ENCODE results near the gene HERPUD1.

Gene HERPUD1

DNA sequence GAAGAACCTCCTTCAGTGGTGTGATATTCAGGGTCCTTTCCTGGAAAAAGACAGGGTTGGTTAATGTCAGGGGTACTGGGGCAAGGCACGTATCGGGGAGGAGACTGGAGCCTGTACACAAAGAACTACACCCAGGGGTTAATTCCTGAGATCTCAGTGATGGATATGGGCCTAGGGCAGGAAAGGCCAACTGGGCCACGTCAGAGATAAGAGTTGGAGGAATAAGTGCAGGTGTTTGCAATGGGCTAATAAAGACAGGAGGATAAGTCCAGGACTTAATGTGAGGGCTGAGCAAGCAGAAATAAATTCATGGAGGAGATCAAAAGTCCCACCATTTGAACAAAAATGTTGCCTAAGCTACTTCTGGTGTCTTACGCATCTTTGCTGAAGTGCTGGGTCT lies 10.4 kb upstream of the HERPUD1 start:
- Histone ChIP-seq H4K20me1 (ENCODE audit: low read depth, low read length) (no peaks in the 10 kb centered on the region), H2AFZ (ENCODE audit: low read depth, low read length, severe bottlenecking) (no peak overlapping the region), H3K4me2 (ENCODE audit: low read depth, low read length, poor library complexity, severe bottlenecking) (no peak overlapping the region), H3K9me2 (replicated peaks; ENCODE audit: insufficient read depth, low read length) (no peaks in the 10 kb centered on the region), H3K36me3 (ENCODE audit: low read length) (no peaks in the 10 kb centered on the region), H3K4me3 (ENCODE audit: insufficient read depth, low read length, poor library complexity, severe bottlenecking) (no peak overlapping the region), H3K27ac (ENCODE audit: low read depth, low read length) (no peak overlapping the region), H3K27me3 (ENCODE audit: low read length) (no peaks in the 10 kb centered on the region), H3K9ac (ENCODE audit: low read length) (no peak overlapping the region), H3F3A (ENCODE audit: insufficient read depth) (peaks cover 25% of the 10 kb centered on the region), H3K9me3 (ENCODE audit: insufficient read depth, low read length) (no peaks in the 10 kb centered on the region), H3K79me2 (ENCODE audit: insufficient read depth, low read length) (no peaks in the 10 kb centered on the region)
- no peak for TF ChIP-seq EZH2phosphoT487 (conservative IDR thresholded peaks at IDR 0.05; ENCODE audit: low read length)
- TF ChIP-seq, protein P1, sequence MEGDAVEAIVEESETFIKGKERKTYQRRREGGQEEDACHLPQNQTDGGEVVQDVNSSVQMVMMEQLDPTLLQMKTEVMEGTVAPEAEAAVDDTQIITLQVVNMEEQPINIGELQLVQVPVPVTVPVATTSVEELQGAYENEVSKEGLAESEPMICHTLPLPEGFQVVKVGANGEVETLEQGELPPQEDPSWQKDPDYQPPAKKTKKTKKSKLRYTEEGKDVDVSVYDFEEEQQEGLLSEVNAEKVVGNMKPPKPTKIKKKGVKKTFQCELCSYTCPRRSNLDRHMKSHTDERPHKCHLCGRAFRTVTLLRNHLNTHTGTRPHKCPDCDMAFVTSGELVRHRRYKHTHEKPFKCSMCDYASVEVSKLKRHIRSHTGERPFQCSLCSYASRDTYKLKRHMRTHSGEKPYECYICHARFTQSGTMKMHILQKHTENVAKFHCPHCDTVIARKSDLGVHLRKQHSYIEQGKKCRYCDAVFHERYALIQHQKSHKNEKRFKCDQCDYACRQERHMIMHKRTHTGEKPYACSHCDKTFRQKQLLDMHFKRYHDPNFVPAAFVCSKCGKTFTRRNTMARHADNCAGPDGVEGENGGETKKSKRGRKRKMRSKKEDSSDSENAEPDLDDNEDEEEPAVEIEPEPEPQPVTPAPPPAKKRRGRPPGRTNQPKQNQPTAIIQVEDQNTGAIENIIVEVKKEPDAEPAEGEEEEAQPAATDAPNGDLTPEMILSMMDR (IDR thresholded peaks at IDR 0.05; ENCODE audit: insufficient read depth, low read length, poor library complexity, severe bottlenecking), result no peak

DNA sequence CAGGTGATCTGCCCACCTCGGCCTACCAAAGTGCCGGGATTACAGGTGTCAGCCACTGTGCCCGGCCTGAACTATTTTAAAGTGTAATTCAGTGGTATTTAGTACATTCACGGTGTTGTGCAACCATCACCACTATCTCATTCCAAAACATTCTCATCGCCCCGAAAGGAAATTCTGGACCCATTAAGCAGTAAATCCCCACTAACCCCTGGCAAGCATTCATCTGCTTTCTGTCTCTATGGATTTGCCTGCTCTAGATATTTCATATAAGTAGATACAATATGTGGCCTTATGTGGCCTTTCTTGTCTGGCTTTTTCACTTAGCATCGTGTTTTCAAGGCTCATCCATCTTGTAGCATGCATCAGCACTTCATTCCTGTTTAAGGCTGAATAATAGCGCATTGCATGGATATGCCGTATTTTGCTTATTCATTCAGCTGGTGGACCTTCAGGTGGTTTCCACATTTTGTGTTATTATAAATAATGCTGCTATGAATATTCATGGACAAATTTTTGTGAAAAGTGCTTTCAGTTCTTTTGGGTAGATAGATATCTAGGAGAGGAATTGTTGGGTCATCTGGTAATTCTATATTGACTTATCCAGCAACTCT lies 8.4 kb upstream of the HERPUD1 start:
- Histone ChIP-seq H3K79me2 (ENCODE audit: insufficient read depth, low read length) (no peaks in the 10 kb centered on the region), H3K27ac (ENCODE audit: low read depth, low read length) (no peak overlapping the region), H3K9me3 (ENCODE audit: insufficient read depth, low read length) (no peaks in the 10 kb centered on the region), H3F3A (ENCODE audit: insufficient read depth) (peaks cover 31% of the 10 kb centered on the region), H3K9ac (ENCODE audit: low read length) (no peak overlapping the region), H2AFZ (ENCODE audit: low read depth, low read length, severe bottlenecking) (no peak overlapping the region), H3K9me2 (replicated peaks; ENCODE audit: insufficient read depth, low read length) (no peaks in the 10 kb centered on the region), H3K4me2 (ENCODE audit: low read depth, low read length, poor library complexity, severe bottlenecking) (no peak overlapping the region), H3K36me3 (ENCODE audit: low read length) (no peaks in the 10 kb centered on the region), H3K4me3 (ENCODE audit: insufficient read depth, low read length, poor library complexity, severe bottlenecking) (no peak overlapping the region), H4K20me1 (ENCODE audit: low read depth, low read length) (no peaks in the 10 kb centered on the region), H3K27me3 (ENCODE audit: low read length) (no peaks in the 10 kb centered on the region)
- TF ChIP-seq, protein P1 (IDR thresholded peaks at IDR 0.05; ENCODE audit: insufficient read depth, low read length, poor library complexity, severe bottlenecking), result no peak
- TF ChIP-seq EZH2phosphoT487 (conservative IDR thresholded peaks at IDR 0.05; ENCODE audit: low read length), result no peak

DNA sequence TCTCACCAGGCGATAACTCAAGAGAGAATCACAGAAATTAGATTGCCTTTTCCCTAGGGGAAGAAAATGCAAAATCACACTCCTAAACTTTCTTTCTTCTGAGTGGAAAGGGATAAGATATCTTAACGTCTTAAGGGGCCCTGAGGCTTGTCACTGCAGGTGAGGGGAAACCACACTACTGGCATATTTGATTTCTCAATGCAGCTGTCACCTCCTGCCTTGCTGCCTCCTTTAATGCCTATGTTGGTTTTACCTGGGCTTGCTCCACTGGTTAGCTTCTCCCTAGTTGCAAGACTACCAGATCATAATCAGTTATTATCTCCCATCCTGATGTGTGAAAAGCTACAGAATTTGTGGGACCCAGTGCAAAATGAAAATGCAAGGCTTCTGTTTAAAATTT lies 4.5 kb upstream of the HERPUD1 start:
- Histone ChIP-seq H3K36me3 (ENCODE audit: low read length) (no peaks in the 10 kb centered on the region), H4K20me1 (ENCODE audit: low read depth, low read length) (no peaks in the 10 kb centered on the region), H3K27ac (ENCODE audit: low read depth, low read length) (peak overlapping the region; percentile 52), H3K4me2 (ENCODE audit: low read depth, low read length, poor library complexity, severe bottlenecking) (peak overlapping the region; percentile 9), H3K9me3 (ENCODE audit: insufficient read depth, low read length) (no peaks in the 10 kb centered on the region), H3K9me2 (replicated peaks; ENCODE audit: insufficient read depth, low read length) (no peaks in the 10 kb centered on the region), H3K79me2 (ENCODE audit: insufficient read depth, low read length) (peaks cover 4% of the 10 kb centered on the region), H3K4me3 (ENCODE audit: insufficient read depth, low read length, poor library complexity, severe bottlenecking) (no peak overlapping the region), H3F3A (ENCODE audit: insufficient read depth) (peaks cover 45% of the 10 kb centered on the region), H3K27me3 (ENCODE audit: low read length) (no peaks in the 10 kb centered on the region), H3K9ac (ENCODE audit: low read length) (no peak overlapping the region), H2AFZ (ENCODE audit: low read depth, low read length, severe bottlenecking) (no peak overlapping the region)
- TF ChIP-seq, protein P1 (IDR thresholded peaks at IDR 0.05; ENCODE audit: insufficient read depth, low read length, poor library complexity, severe bottlenecking), result no peak
- no peak for TF ChIP-seq EZH2phosphoT487 (conservative IDR thresholded peaks at IDR 0.05; ENCODE audit: low read length)
